ENCODE results near the gene COL25A1.
"Not testable (repeated sequence)": the region's sequence is repeated elsewhere in the genome, so short reads cannot be mapped to it uniquely, and the experiment has no call there.

- not testable (repeated sequence) for TF ChIP-seq CTCF, POLR2A (IDR thresholded peaks at IDR 0.05)
These were observed 194.2 kb downstream of the COL25A1 start for GRCh38 chr4:109108215-109108614.
